Central memory CD8-positive, alpha-beta T cell (primary cell): Measurements from ENCODE around the gene TRPV6.

Experiments
- ATAC-seq: fragments of 150-1000 bp; cut with Tn5 transposase; replicated peaks from 2 replicates; pipeline ENCODE4 v1.10.0; 2022; ENCODE audit warnings: mild to moderate bottlenecking, moderate FRiP score, moderate number of reproducible peaks; ENCODE audit not compliant: poor library complexity, severe bottlenecking; ENCODE audit errors: extremely low read depth
- DNase-seq, 2 donors: peaks; one replicate each; pipeline ENCODE4 v3.0.0; 2021; ENCODE audit warnings: low spot score in 2 of 2
- H3K27ac Mint-ChIP-seq: one replicate; pipeline ENCODE4 v1.8.0; 2022; ENCODE audit warnings: low read depth, mild to moderate bottlenecking, moderate library complexity, mixed read lengths
- H3K27me3 Mint-ChIP-seq: one replicate; pipeline ENCODE4 v1.8.0; 2022; ENCODE audit warnings: mixed read lengths
- H3K36me3 Mint-ChIP-seq: one replicate; pipeline ENCODE4 v1.8.0; 2022; ENCODE audit warnings: mild to moderate bottlenecking, moderate library complexity, mixed read lengths; ENCODE audit not compliant: insufficient read depth
- H3K4me1 Mint-ChIP-seq: one replicate; pipeline ENCODE4 v1.8.0; 2022; ENCODE audit warnings: mixed read lengths
- H3K4me3 Mint-ChIP-seq: one replicate; pipeline ENCODE4 v1.8.0; 2022; ENCODE audit warnings: mild to moderate bottlenecking, moderate library complexity, mixed read lengths
- H3K9me3 Mint-ChIP-seq: one replicate; pipeline ENCODE4 v1.8.0; 2022; ENCODE audit warnings: mixed read lengths

TRPV6 gene

GRCh38 chr7:142859411-142859810 is 26.1 kb downstream of the TRPV6 start:
- DNase-seq (no peak), ATAC-seq (no peak)
- H3K9me3 Mint-ChIP-seq, result no peaks in the 10 kb centered on the region
- H3K4me1 Mint-ChIP-seq, result peaks cover 16% of the 10 kb centered on the region
- H3K36me3 Mint-ChIP-seq, result peaks cover 7% of the 10 kb centered on the region
- H3K27me3 Mint-ChIP-seq, result no peaks in the 10 kb centered on the region
- no peak overlapping the region for H3K4me3 Mint-ChIP-seq
- no peak overlapping the region for H3K27ac Mint-ChIP-seq

GRCh38 chr7:142857625-142858024 is 27.9 kb downstream of the TRPV6 start:
- no peak overlapping the region for H3K4me3 Mint-ChIP-seq
- H3K4me1 Mint-ChIP-seq, result peaks cover 26% of the 10 kb centered on the region

GRCh38 chr7:142856565-142857245 is 28.8 kb downstream of the TRPV6 start:
- Mint-ChIP-seq H3K27me3 (no peaks in the 10 kb centered on the region), H3K4me1 (peaks cover 26% of the 10 kb centered on the region), H3K4me3 (peak overlapping the region; percentile 15), H3K27ac (no peak overlapping the region), H3K9me3 (no peaks in the 10 kb centered on the region), H3K36me3 (peaks cover 3% of the 10 kb centered on the region)
- DNase-seq (no peak), ATAC-seq (no peak)

More at GRCh38 chr7:142857625-142858024, 27.9 kb downstream of the TRPV6 start:
- DNase-seq (no peak), ATAC-seq (no peak)
- no peaks in the 10 kb centered on the region for H3K9me3 Mint-ChIP-seq
- H3K36me3 Mint-ChIP-seq, result peaks cover 4% of the 10 kb centered on the region
- H3K27ac Mint-ChIP-seq, result no peak overlapping the region
- H3K27me3 Mint-ChIP-seq, result no peaks in the 10 kb centered on the region

- Mint-ChIP-seq H3K4me3 (peak overlapping the region; percentile 94), H3K9me3 (no peaks in the 10 kb centered on the region), H3K27me3 (no peaks in the 10 kb centered on the region), H3K36me3 (peaks cover 3% of the 10 kb centered on the region), H3K27ac (no peak overlapping the region), H3K4me1 (peaks cover 26% of the 10 kb centered on the region)
- DNase-seq (no peak), ATAC-seq (no peak)
These were observed 29.6 kb downstream of the TRPV6 start for GRCh38 chr7:142855756-142856564.

- no peak overlapping the region for H3K27ac Mint-ChIP-seq
- H3K27me3 Mint-ChIP-seq, result peaks cover 7% of the 10 kb centered on the region
- H3K4me3 Mint-ChIP-seq, result peak overlapping the region; percentile 94
- peaks cover 3% of the 10 kb centered on the region for H3K36me3 Mint-ChIP-seq
- H3K4me1 Mint-ChIP-seq, result peaks cover 26% of the 10 kb centered on the region
- no peak for ATAC-seq
- no peak for DNase-seq
- no peaks in the 10 kb centered on the region for H3K9me3 Mint-ChIP-seq
These were observed 30.3 kb downstream of the TRPV6 start for GRCh38 chr7:142855114-142855743.

GRCh38 chr7:142854372-142855113 is 31.0 kb downstream of the TRPV6 start, which contains the start of gene EPHB6:
Gene EPHB6 (plus strand): TSS chr7:142855076. CDS start chr7:142863228, 8,152 bp downstream.
- Mint-ChIP-seq H3K4me3 (peak within 1 kb of the TSS; percentile 94), H3K9me3 (no peaks in the 10 kb centered on the region), H3K4me1 (peaks cover 26% of the 10 kb centered on the region), H3K36me3 (peaks cover 3% of the 10 kb centered on the region), H3K27ac (peak within 1 kb of the TSS; percentile 82), H3K27me3 (peaks cover 12% of the 10 kb centered on the region)
- peak; percentile 70 for ATAC-seq
- DNase-seq, result no peak

- Mint-ChIP-seq H3K4me1 (peaks cover 26% of the 10 kb centered on the region), H3K27me3 (peaks cover 12% of the 10 kb centered on the region), H3K36me3 (peaks cover 3% of the 10 kb centered on the region), H3K27ac (peak overlapping the region; percentile 82), H3K9me3 (no peaks in the 10 kb centered on the region), H3K4me3 (peak overlapping the region; percentile 94)
- peak; percentile 47 to 52 for DNase-seq
- peak; percentile 84 for ATAC-seq
These were observed 31.7 kb downstream of the TRPV6 start for GRCh38 chr7:142853739-142854371.

- DNase-seq, result no peak
These were observed 33.6 kb downstream of the TRPV6 start for GRCh38 chr7:142851919-142852318.

GRCh38 chr7:142851269-142851668 is 34.3 kb downstream of the TRPV6 start:
- H3K27ac Mint-ChIP-seq, result no peak overlapping the region
- peaks cover 25% of the 10 kb centered on the region for H3K27me3 Mint-ChIP-seq
- H3K36me3 Mint-ChIP-seq, result peaks cover 3% of the 10 kb centered on the region
- H3K9me3 Mint-ChIP-seq, result no peaks in the 10 kb centered on the region
- DNase-seq (no peak), ATAC-seq (no peak)
- H3K4me1 Mint-ChIP-seq, result peaks cover 21% of the 10 kb centered on the region
- no peak overlapping the region for H3K4me3 Mint-ChIP-seq

More at GRCh38 chr7:142851919-142852318, 33.6 kb downstream of the TRPV6 start:
- Mint-ChIP-seq H3K27ac (no peak overlapping the region), H3K27me3 (peaks cover 25% of the 10 kb centered on the region), H3K4me3 (no peak overlapping the region), H3K36me3 (peaks cover 3% of the 10 kb centered on the region), H3K4me1 (peaks cover 24% of the 10 kb centered on the region), H3K9me3 (no peaks in the 10 kb centered on the region)
- no peak for ATAC-seq

GRCh38 chr7:142847353-142847752 is 38.2 kb downstream of the TRPV6 start:
- no peaks in the 10 kb centered on the region for H3K4me1 Mint-ChIP-seq

GRCh38 chr7:142842251-142842766 is 43.2 kb downstream of the TRPV6 start:
- Mint-ChIP-seq H3K27me3 (peaks cover 3% of the 10 kb centered on the region), H3K4me3 (no peak overlapping the region), H3K27ac (no peak overlapping the region), H3K4me1 (no peaks in the 10 kb centered on the region), H3K36me3 (no peaks in the 10 kb centered on the region), H3K9me3 (no peaks in the 10 kb centered on the region)
- ATAC-seq, result no peak
- no peak for DNase-seq

More at GRCh38 chr7:142847353-142847752, 38.2 kb downstream of the TRPV6 start:
- H3K9me3 Mint-ChIP-seq, result no peaks in the 10 kb centered on the region
- no peak overlapping the region for H3K4me3 Mint-ChIP-seq
- H3K27me3 Mint-ChIP-seq, result peaks cover 25% of the 10 kb centered on the region
- DNase-seq (no peak), ATAC-seq (no peak)
- no peak overlapping the region for H3K27ac Mint-ChIP-seq
- no peaks in the 10 kb centered on the region for H3K36me3 Mint-ChIP-seq
